OCI-M1 (cell line): ENCODE data around the gene INSIG1.

Experiments used
- DNase-seq: peaks from one replicate; lab custom pipeline; 2025; lab: John Stamatoyannopoulos, UW

INSIG1 gene

DNA sequence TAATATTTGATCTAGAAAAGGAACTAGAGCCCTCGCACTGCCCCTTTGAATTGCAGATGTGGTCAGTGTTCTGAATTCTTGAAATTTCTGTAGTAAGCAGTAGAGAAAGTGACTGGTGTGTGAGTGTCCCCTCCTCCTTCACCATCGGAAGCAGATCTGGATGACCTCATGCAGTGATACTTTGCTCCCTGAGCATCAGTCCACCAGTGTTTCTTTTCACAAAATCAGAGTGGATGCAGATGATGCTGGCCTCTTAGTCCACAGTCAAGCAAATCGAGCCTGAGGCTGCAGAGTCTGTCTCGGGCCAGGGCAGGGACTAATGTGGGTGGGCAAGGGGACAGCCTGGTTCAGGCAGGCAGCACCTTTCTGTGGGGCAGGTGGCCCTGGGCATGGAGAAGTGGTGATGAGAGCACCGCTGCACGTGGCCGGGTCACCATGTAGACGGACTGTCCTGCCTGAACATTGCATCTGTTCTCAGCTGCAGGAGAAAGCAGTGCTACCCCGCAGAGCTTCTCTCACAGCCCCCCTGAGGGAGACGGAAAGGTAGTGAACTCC is 5.4 kb downstream of the INSIG1 start:
- no peak for DNase-seq

DNA sequence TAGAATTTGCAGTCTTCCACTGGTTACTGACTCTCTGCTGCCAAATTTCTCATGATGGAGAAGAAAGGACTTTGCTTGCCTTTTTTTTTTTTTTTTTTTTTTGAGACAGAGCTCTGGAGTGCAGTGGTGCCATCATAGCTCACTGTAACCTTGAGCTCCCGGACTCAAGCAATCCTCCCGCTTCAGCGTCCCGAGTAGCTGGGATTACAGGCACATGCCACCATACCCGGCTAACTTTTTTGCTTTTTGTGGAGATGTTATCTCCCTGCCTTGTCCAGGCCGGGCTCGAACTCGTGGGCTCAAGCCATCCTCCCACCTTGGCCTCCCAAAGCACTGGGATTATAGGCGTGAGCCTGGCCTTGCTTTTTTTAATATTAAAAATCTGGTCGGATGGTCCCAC is 6.2 kb downstream of the INSIG1 start:
- DNase-seq = no peak

DNA sequence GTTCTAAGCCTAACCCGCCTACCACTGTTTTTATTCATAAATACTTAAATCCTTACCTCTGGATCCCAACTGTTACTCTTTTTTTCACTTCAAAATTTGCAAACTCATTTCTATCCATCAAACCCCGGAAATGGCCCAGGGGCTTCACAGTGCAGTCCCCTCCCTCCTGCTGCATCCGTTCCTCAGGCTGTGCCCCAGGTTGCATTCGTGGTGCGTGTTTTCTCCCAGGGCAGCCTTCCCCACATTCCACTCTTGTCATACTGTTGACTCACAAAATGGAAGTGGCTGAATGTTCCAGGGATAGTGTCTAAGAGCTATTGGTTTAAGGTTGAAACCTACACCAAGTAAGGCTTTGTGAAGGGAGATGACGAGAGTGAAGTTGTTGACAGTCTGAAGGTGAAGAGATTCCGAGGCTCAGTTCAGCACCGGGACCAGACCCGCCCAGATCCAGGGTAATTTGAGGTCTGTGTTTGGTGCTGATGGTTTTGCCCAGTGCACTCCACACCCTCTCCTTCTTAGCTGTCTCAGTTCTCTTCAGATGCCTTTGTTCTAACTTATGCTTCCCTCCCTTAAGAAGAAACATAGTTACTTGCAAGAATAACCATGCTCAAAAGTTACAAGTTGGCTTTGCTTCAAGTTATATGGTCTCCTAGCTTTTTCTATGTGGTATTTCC is 7.7 kb downstream of the INSIG1 start:
- no peak for DNase-seq

DNA sequence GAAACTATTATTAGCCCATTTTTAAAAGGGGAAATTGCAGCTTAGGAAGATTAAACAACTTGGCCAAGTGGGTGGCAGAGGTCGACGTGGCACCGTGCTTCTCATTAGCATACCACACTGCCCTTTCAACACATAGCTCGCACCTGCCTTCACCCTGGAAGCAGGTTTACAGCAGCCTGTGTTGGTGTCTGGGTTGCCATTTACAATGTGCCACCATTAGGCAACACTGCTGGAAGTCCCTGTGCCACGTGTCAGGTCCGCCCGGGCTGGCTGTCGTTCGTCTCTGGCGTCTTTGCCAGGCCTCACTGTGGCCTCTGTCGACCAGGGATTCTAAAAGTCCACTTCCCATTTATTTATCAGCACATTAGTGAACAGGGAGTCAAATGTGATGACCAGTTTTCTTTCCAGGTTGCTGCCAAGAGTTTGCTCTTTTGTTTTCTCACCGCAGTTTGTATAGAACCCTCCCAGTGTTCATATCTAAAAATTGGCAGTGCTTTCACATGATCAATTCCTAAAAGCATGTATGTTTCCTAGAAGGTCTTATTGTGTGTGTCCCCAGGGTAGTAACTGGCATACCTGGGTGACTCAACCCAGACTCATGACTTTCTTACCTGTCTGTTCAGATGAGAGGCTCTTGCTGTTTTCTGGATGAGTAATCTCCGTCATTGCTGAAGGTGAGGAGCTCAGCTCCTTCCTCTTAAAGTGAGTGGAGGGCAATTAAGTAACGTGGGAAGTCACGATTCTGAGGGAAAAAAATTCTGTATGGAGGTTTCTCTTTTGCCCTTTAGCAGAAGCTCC is 9.2 kb downstream of the INSIG1 start:
- DNase-seq = no peak

DNA sequence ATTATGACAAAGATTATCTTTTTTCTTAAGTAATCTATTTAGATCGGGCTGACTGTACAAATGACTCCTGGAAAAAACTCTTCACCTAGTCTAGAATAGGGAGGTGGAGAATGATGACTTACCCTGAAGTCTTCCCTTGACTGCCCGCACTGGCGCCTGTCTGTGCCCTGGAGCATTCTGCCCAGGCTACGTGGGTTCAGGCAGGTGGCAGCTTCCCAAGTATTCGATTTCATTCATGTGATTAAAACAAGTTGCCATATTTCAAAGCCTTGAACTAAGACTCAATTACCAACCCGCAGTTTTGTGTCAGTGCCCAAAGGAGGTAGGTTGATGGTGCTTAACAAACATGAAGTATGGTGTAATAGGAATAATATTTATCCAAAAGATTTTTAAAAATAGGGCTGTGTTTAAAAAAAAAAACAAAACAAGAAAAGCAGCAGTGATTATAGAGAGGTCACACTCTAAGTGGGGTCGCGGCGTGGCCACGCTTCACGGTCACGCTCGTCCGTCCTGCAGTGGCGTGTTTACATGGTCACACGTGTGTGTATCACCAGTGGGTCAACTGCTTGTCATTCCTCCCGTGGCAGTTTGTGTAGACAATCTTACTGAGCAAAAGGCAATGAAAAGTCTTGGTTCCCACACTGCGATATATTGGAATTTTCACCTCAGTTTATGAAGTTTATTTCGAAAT is 10.8 kb downstream of the INSIG1 start:
- DNase-seq = no peak

DNA sequence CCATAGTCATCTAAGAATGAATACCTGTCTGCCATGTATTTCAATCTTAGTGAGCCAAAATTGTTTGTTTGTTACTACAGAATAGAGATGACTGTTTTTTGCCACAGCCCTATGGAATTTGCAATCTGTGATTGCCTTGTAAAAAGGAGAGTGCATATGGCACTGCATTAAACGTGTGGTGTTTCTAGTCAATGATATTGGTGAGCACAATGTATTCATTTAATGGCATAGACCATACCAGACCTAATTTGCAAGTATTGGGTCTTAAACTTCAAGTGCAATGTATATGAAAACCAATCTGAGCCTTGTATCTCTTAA is 11.3 kb downstream of the INSIG1 start:
- no peak for DNase-seq

DNA sequence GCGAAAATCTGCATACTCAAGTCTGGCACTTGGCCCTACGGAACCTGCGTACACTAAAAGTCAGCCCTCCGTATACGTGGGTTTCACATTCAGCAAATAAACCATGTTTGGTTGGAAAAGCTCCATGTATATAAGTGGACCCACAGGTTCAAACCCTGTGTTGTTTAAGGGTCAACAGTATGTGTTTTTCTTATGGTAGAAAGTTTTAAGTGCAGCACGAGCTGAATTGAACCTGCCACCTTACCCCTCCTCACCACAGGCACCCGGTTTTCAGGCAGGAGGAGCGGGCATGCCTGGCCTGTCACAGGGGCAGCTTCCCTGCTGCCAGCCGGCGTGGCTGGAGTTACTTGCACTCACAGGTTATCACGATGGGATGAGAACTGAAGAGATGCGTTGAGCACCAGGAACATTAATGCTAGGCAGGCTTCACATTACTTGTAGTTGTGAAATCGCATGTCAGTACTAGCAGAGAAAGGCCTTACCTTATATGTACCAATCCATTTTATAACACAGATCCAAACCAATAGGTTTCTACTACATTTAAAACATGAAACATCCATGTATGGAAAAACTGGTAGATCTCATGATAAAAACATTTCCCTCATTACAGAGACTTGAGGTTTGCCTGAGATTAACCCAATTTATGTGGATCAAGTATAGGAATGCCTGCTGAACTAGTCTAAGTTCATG is 12.9 kb downstream of the INSIG1 start:
- no peak for DNase-seq

DNA sequence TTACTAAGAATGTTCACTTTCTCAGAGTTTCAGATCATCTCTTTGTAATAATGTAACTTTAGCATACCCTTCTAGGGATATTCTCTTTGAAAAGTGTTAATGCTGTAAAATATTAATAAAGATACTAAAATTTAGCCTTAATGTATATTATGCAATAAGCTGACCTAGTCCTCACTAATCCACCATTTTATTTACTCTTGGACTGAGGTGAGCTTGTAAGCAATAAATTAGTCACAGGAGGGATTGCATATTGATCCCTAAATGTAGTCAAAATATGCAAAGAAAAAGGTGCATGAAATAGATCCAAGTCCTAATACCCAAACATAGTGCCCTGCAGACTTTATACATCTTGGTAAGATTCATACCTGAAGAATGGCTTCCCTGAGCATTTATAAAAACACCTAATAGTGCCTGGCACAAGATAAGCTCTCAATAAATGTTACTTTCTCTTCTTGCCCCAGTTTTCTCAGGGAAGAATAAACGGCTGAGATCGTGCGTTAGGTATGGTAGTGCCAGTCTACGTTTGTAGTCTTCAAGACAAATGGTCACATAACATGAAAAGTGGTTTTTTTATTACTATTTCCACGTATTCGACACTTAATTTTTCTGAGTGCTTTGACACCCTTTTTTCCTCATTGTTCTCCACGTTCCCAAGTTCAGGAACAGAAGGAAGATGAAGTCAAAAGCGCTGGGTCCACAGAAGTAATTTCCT is 14.3 kb downstream of the INSIG1 start:
- no peak for DNase-seq

DNA sequence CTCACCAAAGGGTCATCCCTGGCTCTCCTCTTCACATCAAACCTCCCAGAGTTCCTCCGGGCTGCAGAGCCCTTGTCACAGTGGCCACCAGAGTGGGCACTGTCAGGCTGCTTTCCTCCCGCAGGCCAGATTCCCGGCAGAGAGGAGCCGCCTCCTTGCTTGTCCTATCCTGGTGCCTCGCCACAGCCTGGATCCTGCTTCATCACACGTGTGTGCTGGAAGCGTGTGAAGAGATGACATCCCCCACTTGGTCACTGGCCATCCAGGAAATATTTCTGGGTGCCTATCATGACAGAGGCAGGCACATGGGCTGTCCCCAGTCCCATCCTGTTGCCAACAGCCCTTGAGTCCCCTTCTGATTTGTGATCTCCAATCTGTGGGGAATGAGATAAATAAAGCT is 15.0 kb downstream of the INSIG1 start:
- no peak for DNase-seq

DNA sequence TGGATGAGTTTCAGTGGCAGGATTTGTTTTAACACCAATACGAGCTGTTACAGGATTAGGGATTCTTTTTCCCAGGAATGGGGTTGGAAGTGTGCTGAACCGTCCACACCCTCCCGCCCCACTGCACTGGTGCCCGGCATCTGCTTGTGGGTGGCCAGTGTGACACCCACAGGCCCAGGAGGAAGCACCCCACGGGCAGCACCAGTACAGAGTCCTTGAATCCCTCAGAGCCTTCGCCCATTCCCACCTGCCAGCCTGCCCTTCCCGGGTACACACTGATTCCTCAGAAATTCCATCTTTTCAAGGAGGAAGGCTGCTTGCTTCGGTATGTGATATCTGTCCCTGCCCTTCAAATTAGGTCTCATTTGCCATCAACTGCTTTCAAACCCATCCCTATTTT is 15.4 kb downstream of the INSIG1 start:
- DNase-seq = no peak

DNA sequence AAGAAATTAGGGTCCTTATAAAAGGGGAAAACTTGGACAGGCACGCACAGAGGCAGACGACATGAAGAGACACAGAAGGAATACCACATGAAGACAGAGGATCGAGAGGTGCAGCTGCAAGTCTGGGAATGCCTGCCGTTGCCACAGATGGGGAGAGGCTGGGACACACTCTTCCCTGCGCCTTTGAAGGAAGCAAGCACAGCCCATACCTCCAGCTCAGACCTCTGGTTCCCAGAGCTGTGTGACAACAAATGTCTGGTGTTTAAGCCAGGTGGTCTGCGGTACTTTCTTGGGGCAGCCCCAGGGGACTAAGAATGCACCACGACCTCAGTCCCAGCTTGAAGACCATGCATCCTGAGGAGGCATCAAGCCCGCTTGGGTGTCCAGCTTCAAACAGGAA is 18.3 kb downstream of the INSIG1 start:
- no peak for DNase-seq

DNA sequence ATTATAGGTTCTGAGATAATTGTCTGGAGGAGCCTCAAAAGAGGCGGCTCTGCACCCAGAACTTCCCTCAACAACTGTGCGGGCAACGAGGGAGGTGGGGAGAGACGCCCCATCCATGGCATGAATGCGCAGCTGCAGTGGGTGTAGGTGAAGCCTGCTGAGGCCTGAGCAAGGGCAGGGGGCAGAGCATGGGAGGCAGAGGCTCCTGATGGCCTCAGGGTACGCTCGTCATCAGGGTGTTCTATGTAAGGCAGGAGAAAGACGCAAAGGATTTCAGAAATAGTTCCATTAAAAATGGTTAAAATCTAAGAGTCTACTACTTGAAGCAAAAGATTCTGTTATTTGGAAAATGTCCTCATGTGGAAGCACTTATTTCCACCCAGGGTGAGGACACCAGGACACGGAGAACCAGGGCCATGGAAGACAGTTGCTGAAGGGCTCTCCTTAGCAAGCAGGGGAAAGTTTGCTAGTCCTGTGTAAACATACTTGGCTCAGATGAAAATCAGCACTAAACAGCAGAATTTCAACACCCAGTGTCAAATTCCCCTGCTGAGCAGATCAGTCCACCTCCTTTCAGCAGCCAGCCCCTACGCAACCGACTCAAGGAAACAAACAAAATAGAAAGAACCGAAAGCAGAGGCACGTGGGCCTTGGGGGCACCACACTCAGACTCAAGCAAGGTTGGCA is 18.9 kb downstream of the INSIG1 start:
- no peak for DNase-seq

DNA sequence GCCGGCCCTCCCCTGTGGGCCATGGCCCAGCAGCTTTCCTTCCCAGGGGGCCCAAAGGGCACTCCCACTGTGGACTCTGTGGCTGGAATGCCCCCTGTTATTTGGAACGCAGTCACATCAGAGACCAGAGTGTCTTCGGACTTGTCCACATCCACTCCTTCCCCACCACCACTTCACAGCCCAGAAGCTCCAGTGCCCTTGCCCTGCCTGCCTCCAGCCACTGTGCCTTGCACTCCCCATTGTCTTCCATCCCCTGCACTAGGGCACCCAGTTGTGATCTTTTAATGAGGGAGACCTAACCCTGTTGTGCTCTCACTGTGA is 19.4 kb downstream of the INSIG1 start:
- DNase-seq = no peak

DNA sequence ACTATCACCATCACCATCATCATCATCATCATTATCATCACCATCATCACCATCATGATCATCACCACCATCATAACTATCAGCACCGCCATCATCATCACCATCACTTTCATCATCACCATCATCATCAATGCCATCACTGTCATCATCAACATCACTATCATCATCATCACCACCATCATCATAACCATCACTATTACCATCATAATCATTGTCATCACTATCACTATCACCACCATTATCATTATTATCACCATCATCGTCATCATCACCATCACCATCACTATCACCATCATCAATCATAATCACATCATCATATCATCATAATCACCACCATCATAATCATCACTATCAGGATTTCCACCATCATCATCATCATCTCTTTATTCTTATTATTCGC is 20.6 kb downstream of the INSIG1 start:
- DNase-seq = no peak

DNA sequence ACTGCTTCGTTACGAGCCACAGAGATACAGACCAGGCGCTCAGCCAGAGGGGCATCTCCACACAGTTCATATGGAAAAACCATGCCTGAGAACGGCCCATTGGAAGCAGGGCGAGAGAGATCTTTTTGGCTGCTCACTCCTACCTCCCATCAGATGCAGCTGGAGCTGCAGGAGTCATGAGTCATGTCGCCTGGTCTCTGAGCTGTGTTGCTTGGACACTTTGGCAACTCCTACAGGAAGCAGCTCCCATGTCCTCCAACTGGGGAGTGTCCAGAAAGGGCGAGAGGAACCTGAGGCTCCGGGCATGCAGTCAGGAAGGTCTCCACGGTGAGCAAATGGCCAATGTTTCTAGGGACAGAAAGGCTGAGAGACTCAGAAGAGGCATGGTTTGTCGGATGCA is 24.9 kb downstream of the INSIG1 start:
- no peak for DNase-seq

DNA sequence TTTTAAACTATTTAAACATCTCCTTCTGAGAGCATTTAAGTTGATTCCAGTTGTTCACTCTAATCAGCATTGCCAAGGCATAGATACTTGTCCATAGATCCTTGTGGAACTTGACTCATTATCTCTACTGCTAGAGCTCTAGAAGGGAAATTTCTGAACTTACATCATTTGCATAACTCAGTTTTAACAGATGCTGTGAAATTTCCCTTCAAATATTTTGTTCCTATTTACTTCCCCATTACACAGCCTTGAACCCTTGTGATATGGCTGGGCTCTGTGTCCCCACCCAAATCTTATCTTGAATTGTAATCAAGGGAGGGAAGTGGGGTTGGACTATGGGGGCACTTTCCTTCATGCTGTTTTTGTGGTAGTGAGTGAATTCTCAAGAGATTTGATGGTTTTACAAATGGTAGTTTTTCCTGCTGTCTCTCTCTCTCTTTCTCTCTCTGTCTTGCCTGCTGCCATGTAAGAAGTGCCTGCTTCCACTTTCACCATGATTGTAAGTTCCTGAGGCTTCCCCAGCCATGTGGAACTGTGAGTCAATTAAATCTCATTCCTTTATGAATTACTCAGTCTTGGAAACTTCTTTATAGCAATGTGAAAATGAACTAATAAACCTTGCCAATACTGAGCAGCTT is 25.4 kb downstream of the INSIG1 start:
- DNase-seq = peak; percentile 30

DNA sequence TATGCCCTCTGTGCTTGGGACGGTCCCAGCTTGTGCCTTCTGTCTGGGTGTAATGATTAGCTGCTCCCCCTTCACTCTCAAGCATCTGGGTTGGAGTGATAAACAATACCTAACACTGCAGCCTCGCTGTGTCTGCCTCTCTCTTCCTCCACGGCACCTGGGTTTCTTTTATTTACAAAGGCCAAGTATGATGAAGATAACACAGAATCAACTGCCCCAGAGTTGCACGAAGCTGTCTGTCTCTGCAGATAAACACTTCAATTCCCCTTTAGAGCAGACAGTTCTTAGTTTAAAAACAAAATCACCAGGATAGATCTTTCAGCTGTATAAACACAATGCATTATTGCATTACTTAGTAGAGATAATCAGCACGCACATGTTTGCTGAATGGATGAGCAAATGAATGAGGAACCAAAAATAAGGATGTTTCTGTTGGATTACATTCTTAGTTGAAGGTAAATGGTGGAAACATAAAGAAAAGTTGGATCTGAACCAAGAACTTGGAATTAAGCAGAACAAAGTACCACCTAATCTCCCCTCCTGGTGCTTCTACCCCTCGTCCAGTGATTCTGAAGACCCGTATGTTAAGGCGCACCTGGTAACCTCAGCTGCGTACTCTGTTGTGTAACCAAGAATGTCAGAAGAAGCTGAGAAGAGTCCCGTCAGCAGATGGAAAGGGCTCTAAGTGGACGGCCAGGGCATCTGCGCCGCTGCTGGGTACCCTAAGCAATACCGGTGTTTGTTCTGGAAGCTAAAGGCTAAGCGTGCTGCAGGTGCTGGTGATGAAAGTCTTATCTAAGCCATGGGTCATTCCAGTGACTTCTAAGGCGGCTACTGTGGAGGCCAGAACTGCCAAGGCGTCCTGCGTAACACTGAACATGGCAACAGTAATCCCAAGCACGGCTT is 26.6 kb downstream of the INSIG1 start:
- peak; percentile 86 for DNase-seq

DNA sequence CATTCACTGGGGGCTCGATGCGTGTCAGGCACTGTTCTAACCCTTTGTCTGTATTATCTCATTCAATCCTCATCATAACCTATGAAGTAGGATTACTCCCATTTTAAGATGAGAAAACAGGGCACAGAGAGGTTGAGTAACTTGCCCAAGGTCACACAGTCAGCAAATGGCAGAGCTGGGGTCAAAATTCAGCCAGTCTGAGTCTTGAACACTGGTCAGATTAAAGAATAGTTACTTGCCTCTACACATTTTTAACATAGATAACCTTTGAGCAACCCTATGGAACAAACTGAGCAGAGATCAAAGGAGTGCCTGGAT is 27.2 kb downstream of the INSIG1 start:
- no peak for DNase-seq

DNA sequence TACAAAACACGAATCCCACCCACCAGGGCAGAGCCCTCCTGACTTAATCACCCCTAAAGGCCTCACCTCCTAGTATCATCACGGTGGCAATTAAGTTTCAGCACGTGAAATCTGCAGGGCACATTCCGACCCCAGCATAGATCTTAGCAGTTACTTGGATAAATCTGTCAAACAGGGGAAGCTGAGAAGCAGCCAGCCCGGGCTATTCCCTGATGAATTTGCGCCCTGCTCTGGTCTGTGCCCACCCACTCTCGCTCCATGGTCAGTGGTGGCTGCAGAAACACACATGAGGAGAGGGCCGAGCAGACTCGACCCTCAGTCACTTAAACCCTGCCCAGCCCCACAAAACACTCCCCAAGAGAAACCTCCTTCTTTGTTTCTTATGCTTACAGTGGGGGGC is 28.7 kb downstream of the INSIG1 start:
- DNase-seq = no peak
